Measurements from ENCODE around the gene LPIN2. TPM values are rescaled to one million over a fixed set of nuclear protein-coding genes. Genes with fewer than 3 reads are reported as not detected.

LPIN2 gene
- total RNA-seq, 1 experiment from 2014 or later, result 10.7 TPM

GRCh38 chr18:3060667-3061580, 48.0 kb upstream of the LPIN2 start:
- no peaks in the 10 kb centered on the region for H3K9me3 ChIP-seq (ENCODE audit: control insufficient read depth in 1 of 2, insufficient read depth in 1 of 2, low read depth in 1 of 2, low read length in 2 of 2)
- ChIA-PET POLR2A (no interaction called here), RAD21 (ENCODE audit: low non-redundant PET in 1 of 2, low total read pairs in 2 of 2, uncharacterized antibody in 2 of 2, unreplicated experiment in 2 of 2) (interaction anchor here in 1 of 2 experiments (0.6 kb wide), 1 partner anchor 1151 kb away, joined by 3 read pairs; no protein-coding TSS in a partner anchor), CTCF (interaction anchor here (1.1 kb wide), 1 partner anchor 91 kb away, joined by 3 read pairs; no protein-coding TSS in a partner anchor)
- BruUV-seq (replicated peaks), result no TSS peak
- H2AFZ ChIP-seq (ENCODE audit: low read depth, low read length, poor library complexity, severe bottlenecking), result no peak overlapping the region
- no peaks in the 10 kb centered on the region for H3K4me1 ChIP-seq (ENCODE audit: control insufficient read depth in 1 of 2, insufficient read depth in 2 of 2, low read length in 2 of 2)
- no peak overlapping the region for H3K4me2 ChIP-seq (ENCODE audit: low read length)
- TF ChIP-seq REST (IDR thresholded peaks at IDR 0.05; ENCODE audit: low read depth) (no peak), ZNF274 (IDR thresholded peaks at IDR 0.05; ENCODE audit: low read depth, low read length) (no peak), RAD21 (IDR thresholded peaks at IDR 0.05; ENCODE audit: low read depth) (no peak), MAX (IDR thresholded peaks at IDR 0.05) (no peak), SP1 (IDR thresholded peaks at IDR 0.05; ENCODE audit: low read depth) (no peak), SIN3A (IDR thresholded peaks at IDR 0.05; ENCODE audit: low read depth) (no peak), CBX3 (IDR thresholded peaks at IDR 0.05; ENCODE audit: low read depth) (no peak), POLR2A (IDR thresholded peaks at IDR 0.05; ENCODE audit: borderline replicate concordance, extremely low read depth, insufficient read depth, insufficient read length) (no peak), CEBPB (IDR thresholded peaks at IDR 0.05; ENCODE audit: low read depth) (no peak), EGR1 (IDR thresholded peaks at IDR 0.05; ENCODE audit: low read depth) (no peak), ZFX (IDR thresholded peaks at IDR 0.05) (no peak), EZH2phosphoT487 (IDR thresholded peaks at IDR 0.05; ENCODE audit: borderline replicate concordance) (no peak), ATF3 (IDR thresholded peaks at IDR 0.05) (no peak), CTCF (IDR thresholded peaks at IDR 0.05 in 2 of 3, conservative IDR thresholded peaks at IDR 0.05 in 1 of 3; ENCODE audit: borderline replicate concordance in 1 of 3, insufficient read depth in 1 of 3, low read depth in 2 of 3, low read length in 2 of 3) (no peak), YY1 (IDR thresholded peaks at IDR 0.05; ENCODE audit: extremely low read depth, insufficient replicate concordance, low read depth, low read length) (no peak), SRF (IDR thresholded peaks at IDR 0.05; ENCODE audit: low read depth) (no peak), ELF1 (IDR thresholded peaks at IDR 0.05; ENCODE audit: borderline replicate concordance, low read depth) (no peak), JUND (IDR thresholded peaks at IDR 0.05) (no peak), EZH2 (IDR thresholded peaks at IDR 0.05) (no peak), TCF7L2 (IDR thresholded peaks at IDR 0.05; ENCODE audit: borderline replicate concordance, extremely low read depth, insufficient read depth, insufficient read length) (no peak)
- H3K4me3 ChIP-seq (replicated peaks in 1 of 2; ENCODE audit: low read depth in 1 of 2, low read length in 2 of 2), result no peak overlapping the region
- no peak overlapping the region for H3K27ac ChIP-seq (ENCODE audit: low read depth, low read length)
- H3K27me3 ChIP-seq (ENCODE audit: insufficient read depth, low read length), result no peaks in the 10 kb centered on the region
- H3K9ac ChIP-seq (ENCODE audit: low read length), result no peak overlapping the region
- no peaks in the 10 kb centered on the region for H3K79me2 ChIP-seq (ENCODE audit: insufficient read depth, low read length)
- DNase-seq (ENCODE audit: low read depth, low spot score), result no peak
- H4K20me1 ChIP-seq (ENCODE audit: insufficient read depth), result no peaks in the 10 kb centered on the region
- no peak for ATAC-seq
- no peaks in the 10 kb centered on the region for H3K36me3 ChIP-seq (ENCODE audit: control insufficient read depth in 1 of 2, insufficient read depth in 2 of 2, low read length in 2 of 2)
- no peaks in the 10 kb centered on the region for H3K9me2 ChIP-seq (ENCODE audit: insufficient read depth)
- intact Hi-C loops (cut with micrococcal nuclease), result loop anchor here (5.0 kb wide), 1 partner anchor 129 kb away; no protein-coding TSS in a partner anchor
